ENCODE data around the gene RAB31.

Gene RAB31

DNA sequence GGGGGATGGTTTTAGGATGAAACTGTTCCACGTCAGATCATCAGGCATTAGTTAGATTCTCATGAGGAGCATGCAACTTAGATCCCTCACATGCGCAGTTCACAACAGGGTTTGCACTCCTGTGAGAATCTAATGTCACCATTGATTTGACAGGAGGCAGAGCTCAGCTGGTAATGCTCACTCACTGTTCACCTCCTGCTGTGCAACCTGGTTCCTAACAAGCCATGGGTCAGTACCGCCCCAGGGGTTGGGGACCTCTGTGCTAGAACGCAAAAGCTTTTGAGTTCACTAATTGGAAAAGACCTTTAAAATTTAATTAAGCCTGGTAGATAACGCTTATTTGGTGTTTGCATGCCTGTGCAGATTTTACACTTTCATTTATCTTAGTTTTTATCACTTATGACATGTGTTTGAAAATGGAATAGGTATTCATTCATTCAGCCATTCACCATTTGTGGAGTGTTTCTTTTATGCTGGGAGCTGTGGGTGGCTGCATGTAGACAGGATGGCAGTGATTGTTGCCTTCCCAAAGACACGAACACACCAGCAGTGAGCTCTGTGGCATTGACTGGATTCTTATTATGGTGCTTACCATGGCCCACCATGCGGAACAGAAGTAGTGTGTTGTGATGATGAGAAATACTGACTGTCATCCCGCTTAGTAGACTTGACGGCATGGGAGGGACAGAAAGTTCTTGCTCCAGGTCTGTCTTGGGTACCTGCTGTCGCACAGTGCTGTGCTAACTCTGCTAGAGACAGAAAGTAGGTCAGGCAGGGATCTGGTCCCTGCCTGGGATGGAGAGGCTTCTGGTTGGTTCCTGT lies 6.4 kb downstream of the RAB31 start:
- no peak for DNase-seq

DNA sequence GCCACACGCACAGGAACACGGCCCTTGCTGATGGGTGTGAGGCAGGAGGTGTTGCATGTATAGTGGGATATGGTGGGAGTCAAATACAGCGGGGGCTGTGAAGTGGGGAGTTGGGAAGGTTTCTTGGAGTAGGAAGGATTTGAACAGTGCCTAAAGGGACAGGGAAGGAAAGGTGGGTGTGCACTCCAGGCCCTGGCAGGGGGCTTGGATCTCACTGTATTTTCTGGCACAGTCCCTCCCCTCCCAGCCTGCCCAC lies 6.9 kb downstream of the RAB31 start:
- no peak for DNase-seq

DNA sequence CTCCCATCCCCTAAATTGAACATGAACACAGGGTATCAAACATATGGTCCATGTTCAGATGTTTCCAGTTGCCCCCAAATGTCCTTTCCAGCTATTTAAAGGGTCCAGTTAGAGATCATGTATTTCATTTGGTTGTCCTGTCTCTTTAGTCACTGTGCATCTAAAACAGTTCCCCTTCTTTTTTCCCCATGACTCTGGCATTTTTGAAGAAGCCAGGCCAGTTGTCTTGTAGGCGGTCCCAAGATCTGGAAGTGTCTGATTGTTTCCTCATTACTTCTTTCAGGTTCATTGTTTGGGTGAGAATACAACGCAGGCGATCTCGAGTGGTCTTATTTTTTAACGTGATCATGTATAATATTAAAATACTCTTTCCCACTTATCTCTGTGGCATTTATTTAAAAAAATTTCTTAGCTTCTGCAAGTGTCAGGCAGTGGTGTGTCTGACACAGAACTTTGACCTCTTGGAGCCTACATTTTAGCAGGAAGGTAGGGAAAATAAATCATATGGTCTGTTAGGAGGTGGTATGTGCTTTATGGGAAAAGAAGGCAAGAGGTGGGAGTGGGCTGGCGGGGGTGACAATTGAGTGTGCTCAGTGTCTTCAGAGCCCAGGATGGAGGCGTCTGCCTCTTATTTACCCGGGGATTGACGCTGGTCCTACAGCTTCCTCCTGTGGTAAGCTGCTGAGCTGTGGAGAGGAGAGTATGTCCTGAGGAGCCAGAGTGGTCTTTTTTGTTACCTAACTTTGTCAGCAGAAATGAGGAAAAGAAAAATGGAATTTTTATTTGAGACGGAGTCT lies 8.1 kb downstream of the RAB31 start:
- no peak for DNase-seq

DNA sequence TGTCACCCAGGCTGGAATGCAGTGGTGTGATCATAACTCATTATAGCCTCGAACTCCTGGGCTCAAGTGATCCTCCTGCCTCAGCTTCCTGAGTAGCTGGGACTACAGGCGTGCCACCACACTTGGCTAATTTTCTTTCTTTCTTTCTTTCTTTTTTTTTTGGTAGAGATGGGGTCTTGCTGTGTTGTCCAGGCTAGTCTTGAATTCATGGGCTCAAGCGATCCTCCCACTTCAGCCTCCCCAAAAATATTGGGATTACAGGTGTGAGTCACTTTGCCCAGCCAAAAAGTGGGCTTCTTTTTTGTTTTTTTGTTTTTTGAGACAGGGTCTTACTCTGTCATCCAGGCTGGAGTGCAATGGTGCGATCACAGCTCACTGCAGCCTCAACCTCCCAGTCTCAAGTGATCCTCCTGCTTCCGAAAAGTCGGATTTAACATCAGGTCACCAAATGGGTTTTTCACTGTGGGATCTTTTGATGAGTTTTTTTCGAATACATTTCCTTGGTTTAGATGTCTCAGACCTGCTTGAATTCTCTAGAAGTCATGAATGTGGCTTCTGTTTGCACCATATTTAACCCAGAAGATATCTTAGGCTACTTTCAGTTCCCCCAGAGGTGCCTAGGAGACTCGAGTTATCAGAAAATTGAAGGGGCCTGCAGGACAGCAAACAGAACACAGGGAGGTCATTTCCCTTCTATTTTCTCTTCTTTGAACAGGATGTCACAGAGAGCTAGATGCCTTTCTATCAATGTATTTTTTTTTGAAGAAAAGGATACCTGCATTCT lies 8.9 kb downstream of the RAB31 start:
- no peak for DNase-seq

DNA sequence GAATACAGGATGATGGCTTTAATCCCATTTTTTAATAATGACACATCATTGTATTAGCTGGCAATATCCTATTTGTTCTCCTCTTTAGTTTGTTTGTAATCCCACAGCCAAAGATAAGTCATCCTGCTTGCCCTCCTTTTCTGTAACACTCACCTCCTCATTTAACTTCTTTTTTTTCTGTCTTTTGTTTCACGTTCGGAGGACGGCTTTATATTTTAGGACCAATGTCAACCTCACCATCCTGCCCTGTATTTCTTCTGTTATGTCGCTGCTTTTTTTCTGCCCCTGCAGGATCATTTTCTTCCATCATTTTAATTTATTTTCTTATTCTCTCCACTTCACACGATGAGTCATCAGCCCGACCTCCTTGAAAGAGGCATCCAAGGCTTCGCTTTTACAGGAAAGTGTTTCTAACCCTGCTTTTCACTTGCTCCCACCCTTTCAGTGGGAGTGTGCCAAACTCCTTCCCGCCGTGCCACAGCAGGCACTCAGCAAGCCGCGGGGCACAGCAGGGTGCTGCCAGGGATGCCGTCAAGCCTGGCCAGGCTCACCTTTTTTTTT lies 11.4 kb downstream of the RAB31 start:
- no peak for DNase-seq

DNA sequence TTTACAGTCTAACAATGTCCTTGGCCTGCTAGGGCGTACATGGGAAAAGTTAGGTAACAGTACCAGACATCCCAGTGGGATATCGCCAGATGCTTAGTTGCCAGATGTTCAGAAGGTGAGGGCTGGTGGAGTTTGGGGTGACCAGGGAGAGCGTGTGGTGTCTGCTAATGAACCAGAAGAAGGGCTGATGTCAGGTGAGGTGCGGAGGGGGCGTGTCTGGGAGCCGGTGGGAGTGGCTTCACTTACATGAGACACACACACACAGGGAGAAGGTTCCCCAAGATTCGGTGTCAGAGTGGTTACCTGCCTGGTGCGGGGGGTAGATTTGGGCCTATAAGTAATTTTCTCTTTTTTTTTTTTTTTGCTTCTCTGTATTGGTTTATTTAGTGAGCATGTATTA lies 12.2 kb downstream of the RAB31 start:
- DNase-seq = no peak

DNA sequence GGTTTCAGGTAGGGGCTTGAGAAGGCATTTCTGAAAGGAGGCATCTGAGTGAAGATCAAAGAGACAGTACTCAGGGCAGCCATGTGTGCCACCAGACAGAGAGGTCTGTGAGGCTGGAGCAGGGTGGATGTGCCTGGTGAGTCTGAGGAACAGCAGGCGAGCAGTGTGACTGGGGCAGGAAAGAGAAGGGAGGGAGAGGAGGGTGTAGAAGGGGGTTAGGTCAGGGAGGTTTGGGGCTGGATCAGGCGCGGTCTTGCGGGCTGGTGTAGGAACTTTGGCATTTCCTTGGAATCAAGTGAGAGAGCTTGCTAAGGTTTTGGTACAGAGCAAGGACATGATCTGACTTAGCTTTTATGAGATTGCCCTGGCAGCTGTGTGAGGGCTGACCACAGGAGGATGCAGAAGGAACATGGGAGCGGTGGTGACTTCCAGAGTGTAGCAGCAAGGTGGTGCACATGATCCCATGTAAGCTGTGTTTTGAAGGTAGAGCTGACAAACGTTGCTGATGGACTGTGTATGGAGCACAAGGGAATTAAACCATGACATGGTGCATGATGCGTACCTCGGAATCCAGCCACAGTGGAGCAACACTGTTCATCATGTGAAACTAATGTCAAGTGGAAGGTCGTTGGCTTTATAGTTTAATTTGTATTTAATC lies 13.9 kb downstream of the RAB31 start:
- DNase-seq = no peak

DNA sequence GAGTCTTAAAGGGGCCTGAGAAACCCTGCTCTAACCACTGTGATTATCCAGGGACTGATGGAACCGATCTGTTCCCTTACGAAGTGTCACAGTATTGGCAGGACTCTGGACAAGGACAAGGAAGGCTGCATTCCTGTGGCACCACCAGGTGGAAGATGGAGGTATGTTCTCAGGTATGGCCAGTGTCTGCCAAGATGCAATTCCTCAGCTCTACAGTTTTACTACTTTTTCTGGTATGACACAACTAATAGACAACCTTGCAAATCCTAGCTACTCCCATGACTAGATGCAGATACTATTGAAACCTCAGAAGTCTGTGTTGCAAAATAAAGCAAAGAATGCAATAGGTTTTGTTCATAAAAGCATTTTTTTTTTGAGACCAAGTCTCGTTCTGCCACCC lies 14.6 kb downstream of the RAB31 start:
- no peak for DNase-seq

DNA sequence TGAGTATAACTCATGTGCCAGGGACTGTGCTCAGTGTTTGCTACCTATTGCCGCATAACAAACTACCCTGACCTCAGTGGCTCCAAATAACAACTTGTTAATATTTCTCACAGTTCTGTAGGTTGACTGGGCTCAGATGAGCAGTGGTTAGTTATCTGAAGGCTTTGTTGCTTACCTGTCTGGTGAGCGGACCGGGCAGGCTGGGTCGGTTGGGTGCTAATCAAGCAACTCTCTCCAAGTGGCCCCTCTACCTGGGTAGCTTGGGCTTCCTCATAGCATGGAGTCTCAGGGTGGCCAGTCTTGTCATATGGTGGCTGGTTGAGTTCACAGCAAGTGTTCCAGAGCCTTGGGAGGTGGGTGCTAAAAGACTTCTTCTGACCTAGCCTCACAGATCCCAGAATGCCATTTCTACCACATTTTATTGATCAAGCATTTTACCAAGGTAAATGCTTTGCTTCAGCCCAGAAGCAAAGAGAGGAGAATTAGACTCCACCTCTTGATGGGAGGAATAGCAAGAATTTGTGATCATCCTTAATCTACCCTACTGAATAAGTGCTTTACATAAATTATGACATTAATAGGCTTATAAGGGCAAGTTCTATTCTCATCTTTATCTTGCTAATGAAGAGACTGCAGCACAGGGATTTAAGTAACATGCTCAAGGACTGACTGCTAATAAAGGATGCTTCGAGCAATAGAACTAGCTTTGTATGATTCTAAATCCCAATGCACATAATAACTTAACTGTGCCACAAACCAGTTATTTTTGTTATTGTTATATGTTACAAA lies 16.9 kb downstream of the RAB31 start:
- no peak for DNase-seq

DNA sequence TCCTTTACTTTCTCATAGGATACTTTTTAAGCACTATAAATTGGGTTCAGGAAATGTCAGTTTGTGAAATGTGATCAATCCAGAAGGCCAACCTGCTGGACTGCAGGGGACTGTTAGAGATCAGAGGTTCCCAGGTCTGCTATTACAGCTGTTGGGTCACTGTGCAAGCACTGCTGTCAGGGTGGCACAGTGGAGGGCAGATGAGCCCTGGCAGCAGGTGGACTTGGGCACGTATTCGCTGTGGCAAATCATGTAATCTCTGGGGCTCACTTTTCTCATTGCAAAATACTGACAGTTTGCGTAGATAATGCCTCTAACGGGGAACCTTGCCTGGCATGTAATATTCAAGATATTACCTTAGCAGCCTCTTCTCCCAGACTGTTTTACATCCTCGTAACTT lies 18.1 kb downstream of the RAB31 start:
- DNase-seq = no peak

DNA sequence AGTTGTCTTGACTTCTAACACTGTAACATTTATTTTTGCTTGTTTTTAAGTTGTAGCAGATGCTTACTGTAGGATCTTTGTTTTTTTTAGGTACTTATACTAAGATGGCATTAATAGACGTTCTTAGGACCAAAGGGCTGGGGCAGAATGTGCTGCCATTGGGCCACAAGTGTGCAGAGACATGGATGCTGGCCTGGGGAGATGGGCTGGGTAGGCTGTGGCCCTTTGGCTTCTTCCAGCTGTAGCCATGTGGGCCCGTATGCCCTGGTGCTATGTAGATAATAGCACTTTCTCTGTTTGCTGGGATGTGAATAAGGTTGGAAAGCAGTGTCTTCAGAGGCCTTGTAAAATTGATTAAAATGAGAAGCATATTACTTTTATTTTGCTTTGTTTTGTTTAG lies 18.8 kb downstream of the RAB31 start:
- no peak for DNase-seq

DNA sequence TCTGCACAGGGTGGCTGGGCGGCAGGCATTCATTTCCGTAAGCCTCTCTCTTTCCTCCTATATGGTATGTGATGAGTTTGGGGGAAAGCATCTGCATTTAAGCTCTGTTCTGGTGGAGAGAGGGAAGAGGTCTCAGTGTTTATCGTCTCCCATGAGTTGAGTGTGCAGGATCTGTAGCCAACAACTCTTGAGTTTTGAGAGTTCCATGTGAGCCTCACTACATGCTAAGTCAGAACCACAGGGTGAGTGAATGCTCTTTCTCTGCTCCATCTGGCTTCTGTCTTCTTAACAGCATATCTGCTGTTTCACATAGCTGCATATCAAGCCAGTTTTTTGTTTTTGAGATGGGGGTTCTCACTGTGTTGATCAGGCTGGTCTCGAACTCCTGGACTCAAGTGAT lies 22.7 kb downstream of the RAB31 start:
- DNase-seq = no peak

DNA sequence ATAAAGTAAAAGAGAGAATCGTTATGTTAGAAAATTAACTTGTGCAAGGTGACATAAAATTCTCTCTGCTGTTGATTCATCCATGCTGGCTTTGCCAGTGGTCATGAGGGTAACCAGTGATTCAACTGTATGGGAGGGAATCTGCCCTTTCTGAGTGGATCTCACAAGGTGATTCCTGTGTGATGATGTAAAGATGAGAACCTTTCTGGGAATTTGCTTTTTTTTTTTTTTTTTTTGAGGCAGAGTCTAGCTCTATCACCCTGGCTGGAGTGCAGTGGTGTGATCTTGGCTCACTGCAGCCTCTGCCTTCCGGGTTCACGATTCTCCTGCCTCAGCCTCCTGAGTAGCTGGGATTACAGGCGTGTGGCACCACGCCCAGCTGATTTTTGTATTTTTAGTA lies 23.3 kb downstream of the RAB31 start:
- DNase-seq = no peak

DNA sequence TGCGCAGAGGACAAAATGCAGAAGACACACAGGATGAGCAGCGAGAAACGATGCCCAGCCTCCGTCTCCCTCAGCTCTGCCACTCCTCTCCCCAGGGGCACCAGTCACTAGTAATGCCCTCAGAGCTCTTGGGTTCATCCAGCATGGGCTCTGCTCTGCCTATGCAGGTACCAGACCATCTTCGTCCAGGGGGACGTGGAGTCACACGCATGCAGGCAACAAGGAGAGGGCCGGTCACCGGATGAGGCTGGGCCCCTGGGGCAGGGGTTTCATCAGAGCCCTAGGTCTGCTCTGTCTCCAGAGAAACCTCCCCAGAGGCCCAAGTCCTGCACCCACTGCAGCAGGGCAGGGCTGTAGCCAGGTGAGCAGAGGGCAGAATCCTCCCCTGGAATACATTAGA lies 23.9 kb downstream of the RAB31 start:
- no peak for DNase-seq

DNA sequence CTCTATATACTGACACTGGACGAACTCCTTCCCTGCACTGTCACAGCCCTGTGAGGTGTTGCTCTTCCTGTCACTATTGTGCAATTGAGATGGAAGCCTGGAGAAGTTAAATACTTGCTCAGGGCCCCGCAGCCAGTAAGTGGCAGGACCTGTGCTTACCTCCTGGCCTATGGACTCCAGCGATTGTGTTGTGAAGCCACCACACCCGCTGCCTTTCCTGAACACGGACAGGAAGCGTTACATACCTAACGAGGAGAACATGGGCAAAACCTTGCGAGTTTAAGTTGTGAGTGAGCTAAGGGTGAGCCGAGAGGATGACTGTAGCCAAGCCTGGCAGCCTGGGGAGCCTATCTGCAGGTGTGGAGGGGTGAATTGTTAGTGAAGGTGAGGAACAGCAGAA lies 26.1 kb downstream of the RAB31 start:
- no peak for DNase-seq

DNA sequence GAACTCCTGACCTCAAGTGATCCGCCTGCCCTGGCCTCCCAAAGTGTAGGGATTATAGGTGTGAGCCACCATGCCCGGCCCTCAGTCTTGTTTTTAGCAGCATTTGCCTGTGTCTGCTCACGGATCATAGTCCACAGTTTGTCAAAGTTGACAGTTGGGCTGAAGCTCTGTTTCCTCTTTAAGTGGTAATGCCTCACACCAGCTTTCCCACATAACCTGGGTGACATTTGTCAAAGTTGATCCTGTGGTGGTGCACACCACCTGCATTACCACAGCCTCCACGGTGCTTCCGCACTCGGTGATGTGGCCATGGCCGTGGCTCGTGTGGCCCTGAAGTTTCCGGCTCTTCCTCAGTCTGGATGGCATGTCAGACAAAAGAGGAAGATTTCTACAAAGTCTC lies 27.1 kb downstream of the RAB31 start:
- no peak for DNase-seq

DNA sequence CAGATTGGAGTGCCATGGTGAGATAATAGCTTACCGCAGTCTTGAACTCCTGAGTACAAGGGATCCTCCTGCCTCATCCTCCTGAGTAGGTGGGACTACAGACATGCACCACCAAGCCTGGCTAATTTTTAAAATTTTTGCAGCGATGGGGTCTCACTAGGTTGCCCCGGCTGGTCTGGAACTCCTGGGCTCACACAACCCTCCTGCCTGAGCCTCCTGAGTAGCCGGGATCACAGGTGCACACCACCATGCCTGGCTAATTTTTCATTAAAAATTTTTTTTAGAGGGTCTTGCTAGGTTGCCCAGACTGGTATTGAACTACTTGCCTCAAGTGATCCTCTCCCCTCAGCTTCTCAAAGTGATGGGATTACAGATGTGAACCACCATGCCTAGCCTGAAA lies 27.8 kb downstream of the RAB31 start:
- no peak for DNase-seq

DNA sequence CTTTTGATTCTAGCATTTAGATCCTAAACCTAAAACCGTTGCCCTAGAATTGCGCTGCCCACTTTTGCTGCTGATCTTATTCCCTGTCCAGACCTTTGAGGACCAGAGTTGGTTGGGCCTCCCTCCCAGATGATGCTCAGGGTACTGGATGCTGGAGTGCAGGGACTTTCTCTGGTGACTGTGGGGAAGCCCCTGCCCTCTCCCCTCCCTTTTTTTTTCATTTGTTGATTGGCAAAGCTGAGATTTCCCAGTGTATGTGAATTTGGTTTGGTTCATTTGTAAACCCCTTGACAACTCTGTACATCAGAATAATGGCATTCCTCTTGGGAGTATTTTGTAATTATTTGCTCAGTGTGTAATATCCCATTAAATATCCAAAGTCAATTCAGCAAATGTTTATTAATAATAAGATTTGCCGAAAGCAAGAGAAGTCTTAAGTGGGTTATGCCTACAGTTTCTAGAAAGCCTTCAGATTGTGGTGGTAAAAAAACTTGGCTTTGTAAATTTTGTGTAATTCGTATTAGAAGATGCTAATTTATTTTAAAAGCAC lies 28.3 kb downstream of the RAB31 start:
- no peak for DNase-seq

DNA sequence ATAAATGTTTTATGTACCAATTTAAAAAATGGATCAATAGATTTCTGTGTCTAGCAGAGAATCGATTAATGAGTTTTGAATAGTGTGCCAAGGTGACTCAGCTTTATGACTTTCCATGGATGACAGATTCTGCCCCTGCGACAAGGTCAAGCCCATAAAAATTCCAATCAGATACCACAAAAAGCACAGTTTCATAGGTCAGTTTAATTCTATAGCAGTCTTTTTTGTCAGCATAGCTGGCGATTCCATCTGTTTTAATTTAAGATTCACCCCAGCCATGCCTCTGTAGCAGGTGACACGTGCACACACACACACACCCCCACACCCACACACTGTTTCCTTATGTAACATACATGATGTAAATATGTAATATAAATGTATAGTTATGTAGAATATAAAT lies 28.9 kb downstream of the RAB31 start:
- DNase-seq = no peak

DNA sequence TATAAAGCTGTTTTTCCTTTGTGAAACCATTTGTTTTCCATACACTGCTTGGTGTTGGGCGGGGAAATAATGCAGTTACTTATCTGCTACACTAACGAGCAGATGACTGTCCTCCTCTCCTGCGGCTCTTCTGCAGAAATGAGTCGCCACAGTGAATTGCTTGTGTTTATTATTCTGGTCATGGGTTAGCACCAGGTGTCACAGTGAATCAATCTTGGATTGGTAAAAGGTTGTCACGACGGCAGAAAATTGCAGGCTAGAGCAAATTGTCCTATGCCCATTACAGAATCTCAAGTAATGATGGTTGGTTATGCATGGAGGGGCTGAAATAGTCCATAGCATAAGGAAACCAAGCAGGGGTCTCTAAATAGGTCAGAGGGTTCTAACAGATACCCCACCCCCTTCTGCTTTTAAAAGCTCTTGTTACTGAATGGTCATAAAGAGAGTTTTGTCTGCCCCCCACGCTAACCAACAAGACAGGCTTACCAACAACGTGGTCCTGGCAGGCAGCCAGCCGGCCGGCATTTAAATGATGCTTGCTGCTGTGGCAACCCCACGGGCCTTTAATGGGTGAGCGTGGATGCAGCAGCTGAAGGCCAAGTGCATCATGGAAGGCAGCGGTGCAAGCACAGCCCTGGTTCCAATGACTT lies 29.5 kb downstream of the RAB31 start:
- no peak for DNase-seq

DNA sequence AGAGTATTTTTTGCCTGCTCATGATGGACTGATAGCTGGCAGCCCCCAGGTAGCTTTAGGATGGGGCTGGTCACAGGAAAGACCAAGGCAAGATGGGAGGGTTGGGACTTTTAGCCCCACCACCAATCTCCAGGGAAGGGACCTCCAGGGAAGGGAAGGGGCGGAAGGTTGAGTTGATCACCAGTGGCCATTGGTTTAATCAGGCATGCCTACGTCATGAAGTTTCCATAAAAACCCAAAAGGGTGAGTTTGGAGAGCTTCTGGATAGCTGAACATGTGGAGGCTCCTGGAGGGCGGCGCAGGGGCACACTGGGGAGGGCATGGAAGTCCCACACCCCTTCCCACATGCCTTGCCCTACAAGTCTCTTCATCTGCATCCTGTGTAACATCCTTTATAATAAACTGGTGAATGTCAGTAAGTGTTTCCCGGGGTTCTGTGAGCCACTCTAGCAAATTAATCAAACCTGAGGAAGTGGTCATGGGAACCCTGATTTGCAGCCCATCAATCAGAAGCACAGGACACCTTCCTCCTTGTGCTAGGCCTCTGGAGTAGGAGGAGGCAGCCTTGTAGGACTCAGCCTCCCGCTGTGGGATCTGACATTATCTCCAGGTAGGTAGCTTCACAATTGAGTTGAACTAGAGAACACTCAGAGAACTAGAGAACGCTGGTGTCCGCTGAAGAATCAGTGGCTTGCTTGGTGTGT lies 30.3 kb downstream of the RAB31 start:
- no peak for DNase-seq
